HEK293 (cell line): Measurements from ENCODE around the gene OAS2.

Experiments used
- BCL11B ChIP-seq: fragments of 450-650 bp; formaldehyde crosslinking; IDR thresholded peaks from 2 replicates; pipeline ENCODE4 v1.5.1; 2016; ENCODE audit warnings: low read depth, missing biosample characterization, missing genetic modification characterization
- ELK4 ChIP-seq: IDR thresholded peaks from 2 replicates; pipeline ENCODE4 v1.6.1; 2011; ENCODE audit warnings: mild to moderate bottlenecking, low read depth, low read length, borderline replicate concordance
- GLI2 ChIP-seq: fragments of 450-650 bp; formaldehyde crosslinking; IDR thresholded peaks from 2 replicates; pipeline ENCODE4; 2017; ENCODE audit warnings: missing biosample characterization, missing genetic modification characterization, low read depth, borderline replicate concordance
- GLIS2 ChIP-seq: fragments of 450-650 bp; formaldehyde crosslinking; IDR thresholded peaks from 2 replicates; pipeline ENCODE4 v1.5.1; 2016; ENCODE audit warnings: missing biosample characterization, missing genetic modification characterization
- HOXD13 ChIP-seq: sonication (generic); formaldehyde crosslinking; IDR thresholded peaks from 2 replicates; pipeline ENCODE4 v1.8.0; 2022; ENCODE audit warnings: missing genetic modification reagents, borderline replicate concordance
- KLF16 ChIP-seq: fragments of 450-650 bp; formaldehyde crosslinking; IDR thresholded peaks from 2 replicates; pipeline ENCODE4 v1.5.1; 2017; ENCODE audit warnings: missing biosample characterization, missing genetic modification characterization
- KLF8 ChIP-seq: fragments of 450-650 bp; formaldehyde crosslinking; IDR thresholded peaks from 2 replicates; pipeline ENCODE4 v1.5.1; 2016; ENCODE audit warnings: missing biosample characterization, missing genetic modification characterization
- RBAK ChIP-seq: fragments of 450-650 bp; formaldehyde crosslinking; IDR thresholded peaks from 2 replicates; pipeline ENCODE4 v1.5.1; 2016; ENCODE audit warnings: missing biosample characterization, missing genetic modification characterization
- SP7 ChIP-seq: fragments of 450-650 bp; formaldehyde crosslinking; IDR thresholded peaks from 2 replicates; pipeline ENCODE4 v1.5.1; 2016; ENCODE audit warnings: missing biosample characterization, missing genetic modification characterization
- YY1 ChIP-seq: fragments of 450-650 bp; formaldehyde crosslinking; IDR thresholded peaks from 2 replicates; pipeline ENCODE4 v1.5.1; 2018; ENCODE audit warnings: missing biosample characterization, missing genetic modification characterization
- YY2 ChIP-seq: fragments of 450-650 bp; formaldehyde crosslinking; IDR thresholded peaks from 2 replicates; pipeline ENCODE4 v1.5.1; 2016; ENCODE audit warnings: missing biosample characterization, missing genetic modification characterization
- ZBTB26 ChIP-seq: fragments of 450-650 bp; formaldehyde crosslinking; optimal IDR thresholded peaks from 2 replicates; pipeline ENCODE3; 2016; ENCODE audit warnings: missing biosample characterization, mild to moderate bottlenecking, missing genetic modification characterization
- ZBTB7A ChIP-seq: fragments of 450-650 bp; formaldehyde crosslinking; IDR thresholded peaks from 2 replicates; pipeline ENCODE4 v1.5.1; 2016; ENCODE audit warnings: low read depth, missing biosample characterization, missing genetic modification characterization
- ZFP69B ChIP-seq: fragments of 450-650 bp; formaldehyde crosslinking; IDR thresholded peaks from 2 replicates; pipeline ENCODE4 v1.5.1; 2016; ENCODE audit warnings: missing biosample characterization, missing genetic modification characterization
- ZNF132 ChIP-seq: fragments of 450-650 bp; formaldehyde crosslinking; IDR thresholded peaks from 2 replicates; pipeline ENCODE4 v1.5.1; 2017; ENCODE audit warnings: missing biosample characterization, missing genetic modification characterization, borderline replicate concordance
- ZNF138 ChIP-seq: fragments of 450-650 bp; formaldehyde crosslinking; IDR thresholded peaks from 2 replicates; pipeline ENCODE4 v1.5.1; 2016; ENCODE audit warnings: missing biosample characterization, missing genetic modification characterization, borderline replicate concordance
- ZNF155 ChIP-seq: fragments of 450-650 bp; formaldehyde crosslinking; IDR thresholded peaks from 2 replicates; pipeline ENCODE4 v1.5.1; 2016; ENCODE audit warnings: missing biosample characterization, missing genetic modification characterization
- ZNF175 ChIP-seq: fragments of 450-650 bp; formaldehyde crosslinking; IDR thresholded peaks from 2 replicates; pipeline ENCODE4 v1.5.1; 2016; ENCODE audit warnings: missing biosample characterization, missing genetic modification characterization
- ZNF184 ChIP-seq: fragments of 450-650 bp; IDR thresholded peaks from 2 replicates; pipeline ENCODE4 v1.5.1; 2018; ENCODE audit warnings: missing biosample characterization, mild to moderate bottlenecking, missing genetic modification characterization
- ZNF202 ChIP-seq: fragments of 450-650 bp; formaldehyde crosslinking; IDR thresholded peaks from 2 replicates; pipeline ENCODE4 v1.5.1; 2016; ENCODE audit warnings: missing biosample characterization, missing genetic modification characterization, borderline replicate concordance
- ZNF23 ChIP-seq: fragments of 450-650 bp; formaldehyde crosslinking; IDR thresholded peaks from 2 replicates; pipeline ENCODE4 v1.5.1; 2016; ENCODE audit warnings: missing biosample characterization, missing genetic modification characterization, borderline replicate concordance
- ZNF335 ChIP-seq: fragments of 450-650 bp; formaldehyde crosslinking; conservative IDR thresholded peaks from 2 replicates; pipeline ENCODE4 v1.5.1; 2016; ENCODE audit warnings: missing biosample characterization, missing genetic modification characterization
- ZNF354C ChIP-seq: fragments of 450-650 bp; formaldehyde crosslinking; IDR thresholded peaks from 2 replicates; pipeline ENCODE4 v1.5.1; 2016; ENCODE audit warnings: missing biosample characterization, missing genetic modification characterization, low read depth, borderline replicate concordance
- ZNF37A ChIP-seq: fragments of 450-650 bp; IDR thresholded peaks from 2 replicates; pipeline ENCODE4 v1.5.1; 2018; ENCODE audit warnings: missing biosample characterization, missing genetic modification characterization
- ZNF416 ChIP-seq: fragments of 450-650 bp; formaldehyde crosslinking; IDR thresholded peaks from 2 replicates; pipeline ENCODE4 v1.5.1; 2016; ENCODE audit warnings: missing biosample characterization, missing genetic modification characterization
- ZNF510 ChIP-seq: fragments of 450-650 bp; formaldehyde crosslinking; IDR thresholded peaks from 2 replicates; pipeline ENCODE4 v1.5.1; 2018; ENCODE audit warnings: mild to moderate bottlenecking, missing genetic modification characterization, missing biosample characterization; ENCODE audit not compliant: insufficient replicate concordance
- ZNF571 ChIP-seq: fragments of 450-650 bp; formaldehyde crosslinking; IDR thresholded peaks from 2 replicates; pipeline ENCODE4 v1.5.0; 2017; ENCODE audit warnings: missing biosample characterization, missing genetic modification characterization
- ZNF701 ChIP-seq: fragments of 450-650 bp; formaldehyde crosslinking; IDR thresholded peaks from 2 replicates; pipeline ENCODE4 v1.5.1; 2016; ENCODE audit warnings: missing biosample characterization, missing genetic modification characterization
- TF ChIP-seq, protein P1 (sequence below): fragments of 450-650 bp; formaldehyde crosslinking; IDR thresholded peaks from 2 replicates; pipeline ENCODE4 v1.5.0; 2017; ENCODE audit warnings: missing biosample characterization, missing genetic modification characterization, borderline replicate concordance
- TF ChIP-seq, protein P2 (sequence below): fragments of 450-650 bp; formaldehyde crosslinking; IDR thresholded peaks from 2 replicates; pipeline ENCODE4 v1.5.1; 2016; ENCODE audit warnings: missing biosample characterization, missing genetic modification characterization
- TF ChIP-seq, protein P3 (sequence below): fragments of 450-650 bp; formaldehyde crosslinking; IDR thresholded peaks from 2 replicates; pipeline ENCODE4 v1.5.1; 2016; ENCODE audit warnings: missing biosample characterization, missing genetic modification characterization

The OAS2 gene

GRCh38 chr12:112937741-112938719 is 40.3 kb upstream of the OAS2 start, which contains the start of gene OAS3 (continued):
- no peak for TF ChIP-seq YY2
- TF ChIP-seq, protein P1, sequence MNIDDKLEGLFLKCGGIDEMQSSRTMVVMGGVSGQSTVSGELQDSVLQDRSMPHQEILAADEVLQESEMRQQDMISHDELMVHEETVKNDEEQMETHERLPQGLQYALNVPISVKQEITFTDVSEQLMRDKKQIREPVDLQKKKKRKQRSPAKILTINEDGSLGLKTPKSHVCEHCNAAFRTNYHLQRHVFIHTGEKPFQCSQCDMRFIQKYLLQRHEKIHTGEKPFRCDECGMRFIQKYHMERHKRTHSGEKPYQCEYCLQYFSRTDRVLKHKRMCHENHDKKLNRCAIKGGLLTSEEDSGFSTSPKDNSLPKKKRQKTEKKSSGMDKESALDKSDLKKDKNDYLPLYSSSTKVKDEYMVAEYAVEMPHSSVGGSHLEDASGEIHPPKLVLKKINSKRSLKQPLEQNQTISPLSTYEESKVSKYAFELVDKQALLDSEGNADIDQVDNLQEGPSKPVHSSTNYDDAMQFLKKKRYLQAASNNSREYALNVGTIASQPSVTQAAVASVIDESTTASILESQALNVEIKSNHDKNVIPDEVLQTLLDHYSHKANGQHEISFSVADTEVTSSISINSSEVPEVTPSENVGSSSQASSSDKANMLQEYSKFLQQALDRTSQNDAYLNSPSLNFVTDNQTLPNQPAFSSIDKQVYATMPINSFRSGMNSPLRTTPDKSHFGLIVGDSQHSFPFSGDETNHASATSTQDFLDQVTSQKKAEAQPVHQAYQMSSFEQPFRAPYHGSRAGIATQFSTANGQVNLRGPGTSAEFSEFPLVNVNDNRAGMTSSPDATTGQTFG: no peak
- TF ChIP-seq KLF8 (tag by site-specific recombination): peak; percentile 32; the same call in 1 of the 2 replicates
- TF ChIP-seq ELK4: no peak
- no peak for TF ChIP-seq ZNF701 (tag by site-specific recombination)
- TF ChIP-seq YY1: no peak
- TF ChIP-seq ZBTB7A (tag by site-specific recombination): no peak
- no peak for TF ChIP-seq BCL11B (tag by site-specific recombination)
- TF ChIP-seq HOXD13 (CRISPR knock-in tag): no peak
- TF ChIP-seq ZBTB26 (tag by site-specific recombination): peak; percentile 54
- no peak for TF ChIP-seq ZNF23
- TF ChIP-seq ZNF416 (tag by site-specific recombination): no peak
- peak; percentile 93 for TF ChIP-seq ZNF335 (tag by site-specific recombination)
- TF ChIP-seq RBAK: no peak
- no peak for TF ChIP-seq ZNF571 (tag by site-specific recombination)
- TF ChIP-seq ZNF354C (tag by site-specific recombination): no peak
- TF ChIP-seq ZNF510: no peak
- TF ChIP-seq, protein P2, sequence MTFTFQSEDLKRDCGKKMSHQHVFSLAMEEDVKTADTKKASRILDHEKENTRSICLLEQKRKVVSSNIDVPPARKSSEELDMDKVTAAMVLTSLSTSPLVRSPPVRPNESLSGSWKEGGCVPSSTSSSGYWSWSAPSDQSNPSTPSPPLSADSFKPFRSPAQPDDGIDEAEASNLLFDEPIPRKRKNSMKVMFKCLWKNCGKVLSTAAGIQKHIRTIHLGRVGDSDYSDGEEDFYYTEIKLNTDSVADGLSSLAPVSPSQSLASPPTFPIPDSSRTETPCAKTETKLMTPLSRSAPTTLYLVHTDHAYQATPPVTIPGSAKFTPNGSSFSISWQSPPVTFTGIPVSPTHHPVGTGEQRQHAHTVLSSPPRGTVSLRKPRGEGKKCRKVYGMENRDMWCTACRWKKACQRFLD (tag by site-specific recombination): no peak
- no peak for TF ChIP-seq ZNF202 (tag by site-specific recombination)
- TF ChIP-seq, protein P3, sequence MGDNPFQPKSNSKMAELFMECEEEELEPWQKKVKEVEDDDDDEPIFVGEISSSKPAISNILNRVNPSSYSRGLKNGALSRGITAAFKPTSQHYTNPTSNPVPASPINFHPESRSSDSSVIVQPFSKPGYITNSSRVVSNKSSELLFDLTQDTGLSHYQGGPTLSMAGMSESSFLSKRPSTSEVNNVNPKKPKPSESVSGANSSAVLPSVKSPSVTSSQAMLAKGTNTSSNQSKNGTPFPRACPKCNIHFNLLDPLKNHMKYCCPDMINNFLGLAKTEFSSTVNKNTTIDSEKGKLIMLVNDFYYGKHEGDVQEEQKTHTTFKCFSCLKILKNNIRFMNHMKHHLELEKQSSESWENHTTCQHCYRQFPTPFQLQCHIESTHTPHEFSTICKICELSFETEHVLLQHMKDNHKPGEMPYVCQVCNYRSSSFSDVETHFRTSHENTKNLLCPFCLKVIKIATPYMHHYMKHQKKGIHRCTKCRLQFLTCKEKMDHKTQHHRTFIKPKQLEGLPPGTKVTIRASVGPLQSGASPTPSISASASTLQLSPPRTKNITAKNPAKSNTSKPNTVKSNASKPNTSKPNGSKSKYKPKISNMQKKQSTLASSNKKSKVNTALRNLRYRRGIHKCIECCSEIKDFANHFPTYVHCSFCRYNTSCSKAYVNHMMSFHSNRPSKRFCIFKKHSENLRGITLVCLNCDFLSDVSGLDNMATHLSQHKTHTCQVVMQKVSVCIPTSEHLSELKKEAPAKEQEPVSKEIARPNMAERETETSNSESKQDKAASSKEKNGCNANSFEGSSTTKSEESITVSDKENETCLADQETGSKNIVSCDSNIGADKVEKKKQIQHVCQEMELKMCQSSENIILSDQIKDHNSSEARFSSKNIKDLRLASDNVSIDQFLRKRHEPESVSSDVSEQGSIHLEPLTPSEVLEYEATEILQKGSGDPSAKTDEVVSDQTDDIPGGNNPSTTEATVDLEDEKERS (tag by site-specific recombination): no peak
- TF ChIP-seq ZNF175 (tag by site-specific recombination): no peak
- TF ChIP-seq ZNF138 (tag by site-specific recombination): no peak
- TF ChIP-seq ZNF37A (tag by site-specific recombination): no peak
- TF ChIP-seq KLF16 (tag by site-specific recombination): peak; percentile 58
- TF ChIP-seq ZNF155 (tag by site-specific recombination): no peak
- no peak for TF ChIP-seq GLI2 (tag by site-specific recombination)
- TF ChIP-seq ZNF132 (tag by site-specific recombination): no peak
- TF ChIP-seq GLIS2 (tag by site-specific recombination): no peak
- no peak for TF ChIP-seq ZNF184 (tag by site-specific recombination)
- TF ChIP-seq ZFP69B (tag by site-specific recombination): no peak
- no peak for TF ChIP-seq SP7 (tag by site-specific recombination)
